T-helper 1 cell treated with Interleukin-12 subunit alpha and Interleukin-12 subunit beta and Interleukin-4 antibody, amounts not matched to agents 30 μg/mL and 1 μg/mL, for 36 hours (primary cell): Measurements from ENCODE around the gene SLC34A1.
"Not testable (repeated sequence)": the region's sequence is repeated elsewhere in the genome, so short reads cannot be mapped to it uniquely, and the experiment has no call there.

Experiments used
- H3K27ac Mint-ChIP-seq: one replicate; pipeline ENCODE4 v1.8.0; 2021; ENCODE audit warnings: mild to moderate bottlenecking, mixed read lengths
- H3K27me3 Mint-ChIP-seq: one replicate; pipeline ENCODE4 v1.8.0; 2021; ENCODE audit warnings: low read depth, mixed read lengths
- H3K36me3 Mint-ChIP-seq: one replicate; pipeline ENCODE4 v1.8.0; 2021; ENCODE audit warnings: low read depth, mixed read lengths
- H3K4me1 Mint-ChIP-seq: one replicate; pipeline ENCODE4 v1.8.0; 2021; ENCODE audit warnings: low read depth, mixed read lengths
- H3K4me3 Mint-ChIP-seq: one replicate; pipeline ENCODE4 v1.8.0; 2021; ENCODE audit warnings: mild to moderate bottlenecking, moderate library complexity, mixed read lengths
- H3K9me3 Mint-ChIP-seq: one replicate; pipeline ENCODE4 v1.8.0; 2021; ENCODE audit warnings: mixed read lengths

The SLC34A1 gene

DNA sequence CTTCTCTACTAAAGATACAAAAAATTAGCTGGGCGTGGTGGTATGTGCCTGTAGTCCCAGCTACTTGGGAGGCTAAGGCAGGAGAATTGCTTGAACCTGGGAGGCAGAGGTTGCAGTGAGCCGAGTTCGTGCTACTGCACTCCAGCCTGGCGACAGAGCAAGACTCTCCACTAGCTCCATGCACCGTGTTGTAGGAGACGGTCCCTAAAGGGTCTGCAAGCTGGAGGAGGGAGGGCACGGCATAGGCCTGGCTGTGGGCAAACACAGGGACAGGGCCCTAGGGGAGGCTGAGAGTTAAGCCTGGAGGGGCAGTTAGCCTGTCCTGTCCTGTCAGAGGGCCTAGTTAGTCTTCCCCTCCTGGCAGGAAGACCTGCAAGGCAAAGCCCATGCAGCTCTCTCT is 23.5 kb upstream of the SLC34A1 start:
- not testable (repeated sequence) for H3K27ac Mint-ChIP-seq, H3K9me3 Mint-ChIP-seq, H3K27me3 Mint-ChIP-seq, H3K4me3 Mint-ChIP-seq
- Mint-ChIP-seq H3K4me1 (peaks cover 60% of the 10 kb centered on the region), H3K36me3 (peaks cover 33% of the 10 kb centered on the region)

GRCh38 chr5:177361418-177362291 is 22.6 kb upstream of the SLC34A1 start:
- Mint-ChIP-seq H3K27me3 (no peaks in the 10 kb centered on the region), H3K9me3 (no peaks in the 10 kb centered on the region), H3K4me3 (peak overlapping the region; percentile 73), H3K4me1 (peaks cover 61% of the 10 kb centered on the region), H3K27ac (peak overlapping the region; percentile 62), H3K36me3 (peaks cover 36% of the 10 kb centered on the region)

GRCh38 chr5:177362292-177362609 is 22.0 kb upstream of the SLC34A1 start:
- Mint-ChIP-seq H3K36me3 (peaks cover 37% of the 10 kb centered on the region), H3K4me1 (peaks cover 55% of the 10 kb centered on the region), H3K27ac (peak overlapping the region; percentile 62), H3K27me3 (no peaks in the 10 kb centered on the region), H3K9me3 (no peaks in the 10 kb centered on the region), H3K4me3 (peak overlapping the region; percentile 73)

GRCh38 chr5:177362610-177363507 is 21.4 kb upstream of the SLC34A1 start:
- Mint-ChIP-seq H3K27me3 (no peaks in the 10 kb centered on the region), H3K4me3 (peak overlapping the region; percentile 73), H3K36me3 (peaks cover 35% of the 10 kb centered on the region), H3K9me3 (no peaks in the 10 kb centered on the region), H3K4me1 (peaks cover 50% of the 10 kb centered on the region), H3K27ac (peak overlapping the region; percentile 62)

DNA sequence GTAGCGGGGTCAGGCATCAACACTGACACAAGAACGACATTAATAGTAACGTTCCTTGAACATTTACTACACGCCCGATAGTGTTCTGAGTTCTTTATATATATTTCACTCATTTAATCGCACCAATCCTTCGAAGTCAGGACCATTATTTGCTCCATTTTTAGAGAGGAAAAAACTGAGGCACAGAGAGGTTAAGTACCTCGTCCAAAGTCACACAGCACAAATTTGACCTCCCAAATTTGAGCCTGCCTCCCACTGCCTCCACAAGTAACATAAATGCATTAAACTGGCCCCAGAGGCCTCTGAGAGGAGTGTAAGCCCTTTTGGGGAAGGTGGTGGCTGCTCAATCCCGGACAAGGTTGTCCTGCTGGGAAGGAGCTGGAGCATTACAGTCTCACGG is 20.7 kb upstream of the SLC34A1 start:
- no peak overlapping the region for H3K27ac Mint-ChIP-seq
- no peaks in the 10 kb centered on the region for H3K27me3 Mint-ChIP-seq
- H3K36me3 Mint-ChIP-seq: peaks cover 39% of the 10 kb centered on the region
- no peak overlapping the region for H3K4me3 Mint-ChIP-seq
- H3K4me1 Mint-ChIP-seq: peaks cover 53% of the 10 kb centered on the region
- no peaks in the 10 kb centered on the region for H3K9me3 Mint-ChIP-seq

DNA sequence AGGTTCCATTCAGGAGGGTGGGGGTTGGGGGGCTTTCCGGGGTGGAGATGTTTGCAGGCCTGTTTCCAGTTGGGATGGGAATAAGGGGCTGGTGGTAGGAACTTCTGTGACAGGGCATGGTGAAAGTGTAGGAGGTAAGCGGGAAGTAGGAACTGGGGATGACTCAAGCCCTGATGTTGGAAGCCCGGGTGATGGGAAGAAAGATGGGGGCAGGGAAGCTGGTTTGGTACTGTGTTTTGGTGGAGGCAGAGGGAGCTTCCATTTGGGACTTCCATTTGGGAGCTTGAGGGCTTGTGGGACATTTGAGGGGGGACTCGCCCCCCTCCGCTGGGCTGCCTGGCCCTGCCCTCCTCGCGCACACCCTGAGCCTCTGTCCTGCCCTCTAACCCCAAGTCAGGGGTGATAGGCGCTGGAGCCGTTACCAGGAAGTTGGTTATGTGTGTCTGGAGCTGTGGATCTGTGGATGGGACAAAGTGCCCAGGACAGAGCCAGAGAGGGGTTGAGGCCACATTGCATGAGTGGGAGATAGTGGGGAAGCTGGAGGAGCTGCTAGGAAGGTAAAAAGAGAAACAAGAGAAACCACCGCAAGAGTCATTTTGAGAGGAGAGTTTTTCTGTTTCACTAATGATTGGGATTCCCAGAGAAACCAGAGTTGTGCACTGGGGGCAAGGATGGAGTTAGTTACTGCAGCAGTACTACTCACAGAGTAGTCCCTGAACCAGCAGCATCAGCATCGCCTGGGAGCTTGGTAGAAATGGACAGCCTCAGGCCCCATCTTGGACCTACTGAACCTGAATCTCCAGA is 19.9 kb upstream of the SLC34A1 start:
- H3K4me3 Mint-ChIP-seq: peak overlapping the region; percentile 44
- H3K36me3 Mint-ChIP-seq: peaks cover 39% of the 10 kb centered on the region
- H3K4me1 Mint-ChIP-seq: peaks cover 51% of the 10 kb centered on the region
- no peak overlapping the region for H3K27ac Mint-ChIP-seq
- H3K27me3 Mint-ChIP-seq: no peaks in the 10 kb centered on the region
- H3K9me3 Mint-ChIP-seq: no peaks in the 10 kb centered on the region

GRCh38 chr5:177365845-177366527 is 18.2 kb upstream of the SLC34A1 start:
- peaks cover 34% of the 10 kb centered on the region for H3K36me3 Mint-ChIP-seq
- H3K4me1 Mint-ChIP-seq: peaks cover 47% of the 10 kb centered on the region
- H3K4me3 Mint-ChIP-seq: no peak overlapping the region
- no peaks in the 10 kb centered on the region for H3K27me3 Mint-ChIP-seq
- H3K9me3 Mint-ChIP-seq: no peaks in the 10 kb centered on the region
- H3K27ac Mint-ChIP-seq: no peak overlapping the region

GRCh38 chr5:177366528-177367322 is 17.5 kb upstream of the SLC34A1 start:
- Mint-ChIP-seq H3K4me1 (peaks cover 51% of the 10 kb centered on the region), H3K27me3 (no peaks in the 10 kb centered on the region), H3K27ac (no peak overlapping the region), H3K9me3 (no peaks in the 10 kb centered on the region), H3K4me3 (no peak overlapping the region), H3K36me3 (peaks cover 38% of the 10 kb centered on the region)

- Mint-ChIP-seq H3K27me3 (no peaks in the 10 kb centered on the region), H3K4me1 (peaks cover 50% of the 10 kb centered on the region), H3K36me3 (peaks cover 33% of the 10 kb centered on the region), H3K4me3 (no peak overlapping the region), H3K27ac (no peak overlapping the region), H3K9me3 (no peaks in the 10 kb centered on the region)
Measured at GRCh38 chr5:177367323-177367848, 16.8 kb upstream of the SLC34A1 start.

DNA sequence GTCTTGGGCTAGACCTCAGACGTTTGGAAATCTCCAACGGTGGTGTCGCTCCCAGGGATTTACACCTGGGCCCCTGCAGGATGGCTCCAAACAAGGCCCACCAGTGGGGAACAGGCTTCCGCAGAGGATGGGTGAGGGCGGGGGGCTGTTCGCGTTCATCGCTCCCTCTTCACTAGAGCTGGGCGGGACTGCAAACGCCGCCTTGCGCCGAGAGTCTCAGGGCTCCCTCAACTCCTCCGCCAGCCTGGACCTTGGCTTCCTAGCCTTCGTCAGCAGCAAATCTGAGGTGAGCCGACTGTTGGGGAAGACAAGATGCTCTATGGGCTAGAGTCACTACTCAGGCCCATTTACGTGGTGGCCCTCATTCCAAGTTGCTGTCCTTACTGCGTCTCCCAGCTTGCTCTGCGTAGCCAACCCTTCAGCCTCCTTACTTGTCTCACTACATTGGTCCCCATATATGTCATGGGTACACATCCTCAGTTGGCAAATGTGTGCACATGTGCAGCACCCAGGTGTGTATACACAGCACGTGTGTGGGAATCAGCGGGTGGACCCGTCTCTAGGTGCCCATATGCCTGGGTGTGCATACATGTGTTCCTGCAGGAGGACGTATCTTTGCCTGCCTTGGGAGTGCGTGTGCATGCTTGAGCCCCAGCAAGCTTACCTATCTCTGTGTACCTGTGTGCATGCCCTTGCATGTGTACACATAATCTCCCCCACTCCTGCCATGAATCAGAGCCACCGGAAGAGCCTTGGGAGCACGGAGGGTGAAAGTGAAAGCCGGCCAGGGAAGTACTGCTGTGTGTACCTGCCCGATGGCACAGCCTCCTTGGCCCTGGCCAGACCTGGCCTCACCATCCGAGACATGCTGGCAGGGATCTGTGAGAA is 16.0 kb upstream of the SLC34A1 start:
- peaks cover 51% of the 10 kb centered on the region for H3K4me1 Mint-ChIP-seq
- H3K27ac Mint-ChIP-seq: no peak overlapping the region
- H3K4me3 Mint-ChIP-seq: no peak overlapping the region
- H3K9me3 Mint-ChIP-seq: no peaks in the 10 kb centered on the region
- H3K36me3 Mint-ChIP-seq: peaks cover 36% of the 10 kb centered on the region
- H3K27me3 Mint-ChIP-seq: no peaks in the 10 kb centered on the region

- Mint-ChIP-seq H3K27ac (peak overlapping the region; percentile 46), H3K36me3 (peaks cover 40% of the 10 kb centered on the region), H3K4me3 (peak overlapping the region; percentile 11), H3K27me3 (no peaks in the 10 kb centered on the region), H3K9me3 (no peaks in the 10 kb centered on the region), H3K4me1 (peaks cover 54% of the 10 kb centered on the region)
Measured at GRCh38 chr5:177368869-177369644, 15.2 kb upstream of the SLC34A1 start.
